SKM-1 treated with dmso at 0.1 percent for 144 hours (cell line): ENCODE results near the gene TESK2.
A peak's percentile ranks its signal among the peaks of the same experiment; 100 is the strongest.
"Not testable (repeated sequence)": the region's sequence is repeated elsewhere in the genome, so short reads cannot be mapped to it uniquely, and the experiment has no call there.

Source experiments
- DNase-seq: peaks from one replicate; lab custom pipeline; 2025; ENCODE audit not compliant: unreplicated experiment; lab: John Stamatoyannopoulos, UW

Gene TESK2, protein sequence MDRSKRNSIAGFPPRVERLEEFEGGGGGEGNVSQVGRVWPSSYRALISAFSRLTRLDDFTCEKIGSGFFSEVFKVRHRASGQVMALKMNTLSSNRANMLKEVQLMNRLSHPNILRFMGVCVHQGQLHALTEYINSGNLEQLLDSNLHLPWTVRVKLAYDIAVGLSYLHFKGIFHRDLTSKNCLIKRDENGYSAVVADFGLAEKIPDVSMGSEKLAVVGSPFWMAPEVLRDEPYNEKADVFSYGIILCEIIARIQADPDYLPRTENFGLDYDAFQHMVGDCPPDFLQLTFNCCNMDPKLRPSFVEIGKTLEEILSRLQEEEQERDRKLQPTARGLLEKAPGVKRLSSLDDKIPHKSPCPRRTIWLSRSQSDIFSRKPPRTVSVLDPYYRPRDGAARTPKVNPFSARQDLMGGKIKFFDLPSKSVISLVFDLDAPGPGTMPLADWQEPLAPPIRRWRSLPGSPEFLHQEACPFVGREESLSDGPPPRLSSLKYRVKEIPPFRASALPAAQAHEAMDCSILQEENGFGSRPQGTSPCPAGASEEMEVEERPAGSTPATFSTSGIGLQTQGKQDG

DNA sequence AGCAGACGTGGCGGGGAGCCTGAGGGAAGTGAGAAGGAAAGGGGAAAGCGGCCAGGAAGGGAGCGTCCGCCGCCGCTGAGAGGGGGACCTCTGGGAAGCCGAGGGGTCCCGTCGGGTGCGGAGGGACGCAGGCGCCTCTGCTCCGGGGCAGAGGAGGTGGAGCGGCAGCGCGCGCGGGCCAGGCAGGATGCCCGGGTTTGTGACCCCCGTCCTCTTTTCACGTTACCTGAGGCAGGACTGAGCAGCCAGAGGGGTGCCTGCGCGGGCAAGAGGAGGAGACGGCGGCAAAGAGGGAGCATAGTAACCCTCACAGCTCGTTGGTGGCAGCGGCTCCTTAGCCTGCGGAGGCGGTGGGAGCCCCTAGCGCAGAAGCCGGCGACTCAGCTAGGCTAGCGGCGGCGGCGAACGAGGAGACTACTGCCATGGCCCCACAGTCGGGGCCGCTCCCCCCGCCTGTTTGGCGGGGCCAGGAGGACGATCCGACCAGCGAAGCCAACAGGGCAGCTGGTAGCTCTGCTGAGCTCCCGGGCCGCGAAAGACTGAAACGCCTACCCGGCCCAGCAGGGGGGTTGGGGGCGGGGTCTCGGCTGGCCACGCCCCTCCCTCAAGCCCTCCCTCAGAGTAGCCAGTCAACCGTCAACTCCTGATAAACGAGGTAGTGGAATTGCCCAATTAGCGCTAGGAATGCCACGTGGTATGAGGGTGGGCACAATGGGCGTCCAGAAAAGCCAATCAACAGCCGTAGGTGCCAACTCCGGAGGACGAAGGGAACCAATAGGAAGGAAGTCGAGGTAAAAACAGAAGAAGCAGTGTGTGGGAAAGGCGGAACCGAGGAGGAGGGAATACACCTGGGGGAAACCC, at the start of gene TESK2:
Gene TESK2 (minus strand): TSS at position 538 of the 861 bp plus-strand sequence. CDS start 33,378 bp downstream, outside the sequence.
- DNase-seq, result peak; percentile 99

DNA sequence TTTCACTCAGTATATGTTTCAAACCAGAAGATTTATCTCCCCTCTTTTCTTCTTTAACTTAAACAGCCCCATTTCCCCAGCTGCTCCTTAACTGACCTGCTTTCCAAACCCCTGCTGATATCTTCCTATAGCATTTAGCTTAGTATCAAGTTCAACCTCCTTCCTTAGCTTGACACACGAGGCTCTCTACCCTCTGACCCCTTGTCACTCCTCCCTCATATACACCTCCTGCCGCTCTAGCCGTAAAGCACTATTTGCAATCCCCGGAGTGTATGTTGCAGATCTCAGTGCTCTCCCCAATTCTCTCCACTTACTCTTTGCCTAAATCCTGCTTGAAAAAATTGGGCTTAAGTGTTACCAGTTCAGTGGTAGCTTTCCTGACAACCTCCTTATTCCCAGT, 45.9 kb upstream of the TESK2 start:
- no peak for DNase-seq

DNA sequence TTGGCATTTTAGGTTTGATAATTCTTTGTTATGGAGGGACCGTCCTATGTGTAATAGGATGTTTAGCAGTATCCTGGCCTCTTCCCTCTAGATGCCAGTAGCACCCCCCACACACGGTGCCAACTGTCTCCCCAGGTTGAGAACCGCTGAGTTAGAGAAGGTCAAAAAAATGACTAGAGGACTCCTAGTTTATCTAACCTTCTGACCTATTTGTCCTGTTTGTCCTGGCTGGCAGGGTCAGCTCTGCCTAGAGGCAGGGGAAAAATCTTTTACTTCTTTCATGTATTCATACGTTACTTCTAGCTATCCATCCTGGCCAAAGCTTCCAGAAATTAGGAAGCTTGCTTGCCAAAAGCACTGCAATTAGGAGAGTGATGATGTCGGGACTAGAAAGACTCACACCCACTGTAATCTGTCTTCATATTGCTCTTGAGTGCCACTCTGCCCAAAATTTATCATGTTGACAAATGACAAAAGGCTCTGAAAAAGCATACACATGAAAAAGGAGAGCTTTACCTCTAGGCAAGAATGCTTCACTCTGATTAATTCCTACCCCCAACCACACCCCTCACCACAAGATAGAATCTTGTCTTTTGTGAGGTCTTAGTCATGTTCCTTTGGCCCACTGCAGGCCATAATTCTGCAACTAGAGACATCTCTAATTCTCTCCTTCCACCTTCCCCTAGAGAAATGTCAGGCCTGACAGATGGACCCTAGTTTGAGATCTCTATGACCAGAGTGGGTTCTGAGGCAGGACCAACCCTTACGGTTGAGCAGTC, 45.2 kb upstream of the TESK2 start:
- DNase-seq, result no peak

DNA sequence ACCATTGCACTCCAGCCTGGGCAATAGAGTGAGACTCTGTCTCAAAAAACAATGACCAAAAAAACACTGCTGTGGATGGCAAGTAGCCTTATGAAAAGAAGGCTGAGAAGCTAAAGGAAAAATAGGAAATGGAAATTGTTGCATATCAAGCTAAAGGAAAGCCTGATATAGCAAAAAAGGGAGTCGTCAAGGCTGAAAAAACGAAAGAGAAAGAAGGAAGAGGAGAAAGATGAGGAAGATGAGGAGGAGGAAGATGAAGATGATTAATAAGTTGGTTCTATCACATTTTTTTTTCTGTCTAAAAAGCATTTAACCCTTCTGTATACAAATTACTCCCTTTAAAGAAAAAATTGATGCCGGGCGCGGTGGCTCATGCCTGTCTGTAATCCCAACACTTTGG, 40.9 kb upstream of the TESK2 start:
- DNase-seq, result no peak

DNA sequence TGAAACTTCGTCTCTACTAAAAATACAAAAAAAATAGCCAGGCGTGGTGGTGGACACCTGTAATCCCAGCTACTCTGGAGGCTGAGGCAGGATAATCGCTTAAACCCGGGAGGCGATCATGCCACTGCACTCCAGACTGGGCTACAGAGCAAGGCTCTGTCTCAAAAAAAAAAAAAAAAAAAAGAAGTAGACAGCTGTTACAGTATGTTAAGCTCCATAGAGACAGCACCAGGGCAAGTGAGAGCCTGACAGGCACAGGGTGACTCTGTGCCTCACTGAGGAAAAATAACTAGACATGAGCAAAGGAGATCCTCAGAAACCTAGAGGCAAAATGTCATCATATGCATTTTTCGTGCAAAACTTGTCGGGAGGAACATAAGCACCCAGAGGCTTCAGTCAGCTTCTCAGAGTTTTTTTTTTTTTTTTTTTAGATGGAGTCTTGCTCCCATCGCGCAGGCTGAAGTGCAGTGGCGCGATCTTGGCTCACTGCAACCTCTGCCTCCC, 39.7 kb upstream of the TESK2 start:
- DNase-seq, result no peak

DNA sequence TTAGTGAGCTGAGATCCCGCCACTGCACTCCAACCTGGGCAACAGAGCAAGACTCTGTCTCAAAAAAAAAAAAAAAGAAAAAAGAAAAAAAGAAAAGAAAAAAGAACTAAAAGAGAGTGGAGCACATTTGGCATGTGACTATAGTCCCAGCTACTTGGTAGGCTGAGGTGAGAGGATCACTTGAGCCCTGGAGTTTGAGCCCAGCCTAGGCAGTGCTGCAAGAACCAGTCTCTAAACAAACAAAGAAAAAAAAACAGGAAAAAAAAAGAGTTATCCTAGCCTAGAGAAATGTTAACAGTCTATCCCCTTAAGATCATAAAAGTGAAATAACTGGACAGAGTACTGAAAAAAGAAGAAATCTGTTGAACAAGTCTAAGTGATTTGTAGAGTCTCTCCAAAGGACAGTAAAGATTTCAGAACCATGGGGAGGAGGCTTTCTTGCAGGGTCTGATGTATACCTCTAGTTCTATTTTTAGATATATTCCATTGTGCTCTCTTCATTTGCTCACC, 35.2 kb upstream of the TESK2 start:
- DNase-seq, result no peak

DNA sequence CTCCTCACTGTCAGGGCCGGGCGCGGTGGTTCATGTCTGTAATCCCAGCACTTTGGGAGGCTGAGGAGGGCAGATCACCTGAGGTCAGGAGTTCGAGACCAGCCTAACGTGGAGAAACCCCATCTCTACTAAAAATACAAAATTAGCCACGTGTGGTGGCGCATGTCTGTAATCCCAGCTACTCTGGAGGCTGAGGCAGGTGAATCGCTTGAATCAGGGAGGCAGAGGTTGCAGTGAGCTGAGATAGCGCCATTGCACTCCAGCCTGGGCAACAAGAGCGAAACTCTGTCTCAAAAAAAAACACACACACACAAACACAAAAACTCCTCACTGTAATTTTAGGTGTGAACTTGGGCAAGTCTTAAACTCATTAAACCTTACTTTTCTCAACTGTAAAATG, 33.0 kb upstream of the TESK2 start:
- not testable (repeated sequence) for DNase-seq

DNA sequence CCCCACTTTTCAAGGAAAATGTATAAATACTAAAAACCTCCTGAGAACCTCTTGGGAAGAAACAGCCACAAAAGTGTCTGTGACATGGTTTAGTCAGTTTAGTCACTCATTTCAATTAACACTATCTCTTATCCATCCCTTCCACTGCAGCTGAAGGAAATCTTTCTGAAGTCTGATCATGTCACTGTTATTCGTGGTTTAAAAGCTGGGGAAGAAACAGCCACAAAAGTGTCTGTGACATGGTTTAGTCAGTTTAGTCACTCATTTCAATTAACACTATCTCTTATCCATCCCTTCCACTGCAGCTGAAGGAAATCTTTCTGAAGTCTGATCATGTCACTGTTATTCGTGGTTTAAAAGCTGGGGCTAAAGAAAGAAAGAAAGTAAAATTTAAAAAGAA, 32.6 kb upstream of the TESK2 start:
- not testable (repeated sequence) for DNase-seq

DNA sequence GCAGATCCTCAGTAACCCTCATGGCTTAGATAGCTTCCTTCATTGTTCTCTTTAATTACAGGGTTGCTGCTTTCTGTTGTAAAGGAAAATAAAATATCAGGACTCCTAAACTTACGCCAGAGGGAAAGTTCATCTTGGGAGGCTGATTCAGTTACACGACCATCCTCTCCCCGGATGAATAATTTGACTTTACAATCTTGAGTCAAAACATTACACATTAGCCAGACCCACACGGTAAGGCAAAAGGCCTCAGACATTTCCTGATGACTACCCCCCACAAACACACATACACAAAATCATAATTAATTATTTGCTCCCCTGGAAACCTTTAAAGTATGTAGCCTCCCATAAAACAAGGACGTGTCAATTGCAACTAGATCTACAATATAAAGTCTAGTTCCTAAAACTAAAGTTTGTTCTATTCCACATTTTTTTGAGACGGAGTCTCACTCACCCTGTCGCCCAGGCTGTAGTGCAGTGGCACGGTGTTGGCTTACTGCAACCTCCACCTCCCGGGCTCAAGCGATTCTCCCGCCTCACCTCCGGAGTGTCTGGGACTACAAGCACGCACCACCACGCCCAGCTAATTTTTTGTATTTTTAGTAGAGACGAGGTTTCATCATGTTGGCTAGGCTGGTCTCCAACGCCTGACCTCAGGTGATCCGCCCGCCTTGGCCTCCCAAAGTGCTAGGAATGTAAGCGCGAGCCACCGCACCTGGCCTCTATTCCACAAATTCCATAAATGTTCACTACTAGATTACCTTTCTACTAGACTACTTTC, 31.6 kb upstream of the TESK2 start:
- no peak for DNase-seq

DNA sequence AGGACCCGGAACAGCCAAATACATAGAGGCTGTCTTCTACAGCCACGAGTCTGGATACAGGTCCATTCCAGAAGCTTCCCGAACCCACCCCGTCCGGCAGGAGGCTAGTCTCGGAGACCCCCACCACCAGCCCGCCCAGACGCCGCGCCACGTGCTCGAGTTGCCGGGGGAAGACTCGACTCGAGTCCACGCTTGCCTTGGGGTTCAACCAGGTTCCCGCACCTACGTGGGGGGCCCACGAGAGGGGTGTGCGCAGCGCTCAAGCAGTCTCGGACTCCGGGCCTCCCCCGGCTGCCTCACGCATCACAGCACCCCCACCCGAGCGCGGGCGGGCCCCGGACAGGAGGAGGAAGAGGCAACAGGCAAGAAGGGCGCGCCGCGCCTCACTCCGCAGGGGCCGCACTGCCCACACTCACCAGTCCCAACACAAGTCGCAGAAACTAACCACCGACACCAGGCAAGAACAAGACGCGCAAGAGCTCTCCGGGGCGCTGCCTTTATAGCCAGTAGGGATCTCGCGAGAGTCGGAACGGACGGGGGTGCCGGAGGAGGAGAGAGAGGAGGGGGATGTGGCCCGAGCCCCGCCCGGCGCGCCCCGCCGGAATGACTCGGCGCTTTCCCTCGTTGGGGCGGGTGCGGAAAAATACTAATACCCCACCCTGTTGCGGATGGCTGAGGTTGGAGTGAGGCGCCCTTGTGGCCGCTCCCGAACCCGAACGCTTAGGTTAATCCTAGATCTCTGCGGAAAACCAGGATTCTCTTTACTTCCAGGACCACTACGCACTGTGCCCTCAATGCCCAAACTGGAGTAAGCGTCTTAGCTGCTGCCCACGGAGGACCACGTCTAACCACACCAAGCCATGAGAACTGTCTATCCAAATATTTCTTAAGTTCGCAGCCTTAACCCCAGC, 30.7 kb upstream of the TESK2 start, which contains the start of gene PRDX1:
Gene PRDX1 (minus strand): TSS at position 472 of the 911 bp plus-strand sequence. CDS start 2,841 bp downstream, outside the sequence.
- DNase-seq, result peak; percentile 94

DNA sequence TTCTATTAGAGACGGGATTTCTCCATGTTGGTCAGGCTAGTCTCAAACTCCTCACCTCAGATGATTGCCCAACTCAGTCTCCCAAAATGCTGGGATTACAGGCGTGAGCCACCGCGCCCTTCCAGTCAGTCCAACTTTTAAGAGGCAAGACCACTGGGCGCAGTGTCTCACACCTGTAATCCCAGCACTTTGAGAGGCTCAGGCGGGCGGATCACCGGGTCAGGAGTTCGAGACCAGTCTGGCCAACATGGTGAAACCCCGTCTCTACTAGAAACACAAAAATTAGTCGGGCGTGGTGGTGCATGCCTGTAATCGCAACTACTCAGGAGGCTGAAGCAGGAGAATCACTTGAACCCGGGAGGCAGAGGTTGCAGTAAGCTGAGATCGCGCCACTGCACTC, 28.8 kb upstream of the TESK2 start:
- not testable (repeated sequence) for DNase-seq

DNA sequence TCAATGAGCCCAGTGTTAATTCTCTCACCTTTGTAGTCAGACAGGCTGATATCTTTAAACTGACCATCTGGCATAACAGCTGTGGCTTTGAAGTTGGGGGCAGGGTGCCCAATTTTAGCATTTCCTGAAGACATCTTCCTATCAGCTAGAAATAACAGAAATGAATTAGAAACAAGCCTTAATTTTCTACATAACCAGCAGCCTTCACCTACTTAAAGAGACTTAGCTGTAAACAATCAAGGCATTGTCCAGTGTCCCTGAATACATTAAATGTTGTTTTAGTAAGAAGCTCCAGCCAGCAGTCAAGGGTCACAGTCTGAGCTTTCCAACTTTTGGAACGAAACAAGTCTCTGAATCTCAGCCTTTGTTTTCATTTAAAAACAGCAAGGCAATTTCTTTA, 27.9 kb upstream of the TESK2 start:
- DNase-seq, result no peak

DNA sequence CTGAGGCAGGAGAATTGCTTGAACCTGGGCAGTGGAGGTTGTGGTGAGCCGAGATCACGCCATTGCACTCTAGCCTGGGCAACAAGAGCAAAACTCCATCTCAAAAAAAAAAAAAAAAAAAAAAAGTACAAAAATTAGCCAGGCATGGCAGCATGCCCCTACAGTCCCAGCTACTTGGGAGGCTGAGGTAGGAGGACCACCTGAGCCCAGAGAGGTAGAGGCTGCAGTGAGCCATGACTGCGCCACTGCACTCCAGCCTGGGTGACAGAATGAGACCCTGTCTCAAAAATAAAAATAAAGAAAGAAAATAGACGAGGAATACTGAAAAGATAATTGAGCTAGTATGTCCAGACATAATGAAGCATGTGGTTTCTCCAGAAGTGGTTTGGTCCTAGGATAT, 27.4 kb upstream of the TESK2 start:
- not testable (repeated sequence) for DNase-seq

DNA sequence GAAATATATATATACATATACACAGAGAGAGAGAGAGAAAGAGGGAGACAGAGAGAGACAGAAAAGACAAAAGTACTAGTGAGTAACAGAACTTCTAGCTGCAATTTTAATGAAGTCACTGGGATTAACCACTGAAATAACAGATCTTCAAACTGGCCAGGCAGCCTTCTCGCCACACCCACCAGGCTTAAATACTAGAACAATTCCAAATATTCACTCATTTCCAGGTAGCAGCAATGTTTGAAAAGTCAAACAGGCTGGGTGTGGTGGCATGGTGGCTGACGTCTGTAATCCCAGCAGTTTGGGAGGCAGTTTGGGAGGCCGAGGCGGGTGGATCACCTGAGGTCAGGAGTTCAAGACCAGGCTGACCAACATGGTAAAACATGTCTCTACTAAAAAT, 25.5 kb upstream of the TESK2 start:
- no peak for DNase-seq

DNA sequence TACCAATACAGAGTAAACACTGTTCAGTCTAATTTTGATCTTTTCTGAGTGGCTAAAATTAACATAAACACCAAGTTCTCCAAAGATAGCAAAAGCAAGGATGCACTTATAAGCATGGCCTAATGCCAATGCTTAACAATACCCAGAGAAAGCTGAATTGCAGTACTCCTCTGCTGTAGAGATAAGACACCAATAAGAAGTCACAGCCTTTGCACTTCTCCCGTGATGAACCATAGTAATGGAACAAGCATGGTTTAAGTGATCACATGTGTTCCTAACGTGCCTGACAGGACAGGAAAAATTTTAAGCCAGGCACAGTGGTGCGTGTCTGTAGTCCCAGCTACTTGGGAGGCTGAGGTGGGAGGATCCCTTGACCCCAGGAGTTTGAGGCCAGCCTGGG, 25.1 kb upstream of the TESK2 start:
- no peak for DNase-seq

DNA sequence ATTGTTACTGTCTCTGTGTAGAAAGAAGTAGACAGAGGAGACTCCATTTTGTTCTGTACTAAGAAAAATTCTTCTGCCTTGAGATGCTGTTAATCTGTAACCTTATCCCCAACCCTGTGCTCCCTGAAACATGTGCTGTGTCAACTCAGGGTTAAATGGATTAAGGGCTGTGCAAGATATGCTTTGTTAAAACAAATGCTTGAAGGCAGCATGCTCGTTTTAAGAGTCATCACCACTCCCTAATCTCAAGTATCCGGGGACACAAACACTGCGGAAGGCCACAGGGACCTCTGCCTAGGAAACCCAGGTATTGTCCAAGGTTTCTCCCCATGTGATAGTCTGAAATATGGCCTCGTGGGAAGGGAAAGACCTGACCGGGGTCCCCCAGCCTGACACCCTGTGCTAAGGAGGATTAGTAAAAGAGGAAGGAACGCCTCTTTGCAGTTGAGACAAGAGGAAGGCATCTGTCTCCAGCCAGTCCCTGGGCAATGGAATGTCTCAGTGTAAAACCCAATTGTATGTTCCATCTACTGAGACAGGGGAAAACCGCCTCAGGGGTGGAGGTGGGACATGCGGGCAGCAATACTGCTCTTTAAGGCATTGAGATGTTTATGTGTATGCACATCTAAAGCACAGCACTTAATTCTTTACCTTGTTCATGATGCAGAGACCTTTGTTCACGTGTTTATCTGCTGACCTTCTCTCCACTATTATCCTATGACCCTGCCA, 22.7 kb upstream of the TESK2 start:
- not testable (repeated sequence) for DNase-seq

DNA sequence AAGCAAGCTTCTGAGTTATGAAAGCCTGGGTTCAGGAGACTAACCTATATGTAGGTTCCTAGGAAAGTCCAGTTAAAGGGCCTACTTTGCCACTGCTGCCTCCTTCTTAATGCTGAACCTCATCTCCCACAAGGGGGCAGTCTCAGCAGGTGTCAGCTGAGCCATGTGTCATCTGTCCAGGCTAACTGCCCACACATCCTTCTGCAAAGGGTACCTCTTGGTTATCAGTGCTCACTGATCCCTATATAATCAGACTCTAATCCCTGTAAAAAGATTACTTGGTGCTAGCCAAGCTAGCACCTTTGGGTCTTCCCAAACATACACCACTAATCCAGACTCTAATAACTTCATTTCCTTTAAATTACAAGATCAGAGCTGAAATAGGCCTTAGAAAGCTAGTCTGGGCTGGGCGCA, 21.7 kb upstream of the TESK2 start:
- DNase-seq, result peak; percentile 44

DNA sequence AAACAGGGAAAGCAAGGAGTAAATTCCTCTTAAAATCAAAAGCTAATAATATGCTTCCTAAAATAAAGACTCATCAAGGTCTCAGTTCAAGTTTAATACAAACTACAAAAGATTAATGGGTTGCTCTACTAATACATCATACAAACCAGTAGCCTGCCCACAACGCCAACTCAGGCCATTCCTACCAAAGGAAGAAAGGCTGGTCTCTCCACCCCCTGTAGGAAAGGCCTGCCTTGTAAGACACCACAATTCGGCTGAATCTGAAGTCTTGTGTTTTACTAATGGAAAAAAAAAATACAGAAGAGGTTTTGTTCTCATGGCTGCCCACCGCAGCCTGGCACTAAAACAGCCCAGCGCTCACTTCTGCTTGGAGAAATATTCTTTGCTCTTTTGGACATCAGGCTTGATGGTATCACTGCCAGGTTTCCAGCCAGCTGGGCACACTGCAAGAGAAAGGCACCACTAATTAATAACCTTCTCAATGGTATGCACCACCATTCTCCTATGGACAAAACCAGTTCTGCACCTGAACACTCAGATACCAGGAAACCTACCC, 20.1 kb upstream of the TESK2 start:
- no peak for DNase-seq
